GM19351 (cell line): ENCODE data around the gene SOAT2.
"Not testable (repeated sequence)": the region's sequence is repeated elsewhere in the genome, so short reads cannot be mapped to it uniquely, and the experiment has no call there.

Experiments
- ATAC-seq: cut with Tn5 transposase; IDR thresholded peaks from one replicate; pipeline ENCODE4 v1.9.1; 2021; ENCODE audit warnings: mild to moderate bottlenecking, moderate library complexity; ENCODE audit not compliant: unreplicated experiment

The SOAT2 gene

DNA sequence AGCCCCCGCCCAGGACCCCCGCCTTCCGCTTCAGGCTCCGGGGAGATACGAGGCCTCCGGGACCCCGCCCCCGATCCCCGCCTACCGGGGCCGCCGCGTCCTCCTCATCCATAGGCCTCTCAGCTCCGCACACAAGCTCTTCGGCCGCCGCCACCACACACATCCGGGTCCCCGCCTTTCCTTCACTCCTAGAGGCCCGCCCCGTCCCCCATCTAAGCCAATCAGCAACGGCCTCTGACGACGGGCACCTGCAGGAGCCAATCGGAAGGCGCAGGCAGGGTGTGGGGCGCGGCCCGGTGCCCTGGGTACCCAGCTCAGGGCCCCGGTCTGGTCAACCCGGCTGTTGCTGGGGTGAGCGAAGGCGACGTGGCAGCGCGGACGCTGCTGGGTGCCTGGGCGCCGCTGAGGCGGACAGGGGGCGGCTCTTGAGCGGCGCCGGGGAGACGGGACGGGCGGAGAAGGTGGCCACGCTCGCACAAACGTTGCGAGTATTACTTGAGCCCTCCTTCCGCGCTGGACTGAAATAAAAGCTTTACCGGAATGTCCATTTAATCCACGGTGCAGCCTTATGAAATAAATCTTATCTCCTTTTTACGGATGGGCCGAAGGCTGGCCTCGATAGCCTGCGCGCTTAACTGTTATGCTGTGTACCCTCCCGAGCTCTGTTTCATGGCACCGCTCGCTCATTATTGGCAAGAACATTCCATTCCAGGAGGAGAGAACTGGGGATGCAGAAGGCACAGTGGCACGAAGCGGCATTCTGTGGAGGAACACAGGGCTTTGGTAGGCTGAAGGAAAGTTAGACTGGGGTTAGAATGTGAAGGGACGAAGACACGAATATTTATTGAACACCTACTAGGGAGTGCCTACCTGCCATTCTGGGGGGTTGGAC, 23.8 kb upstream of the SOAT2 start, which contains the start of gene SPRYD3:
Gene SPRYD3 (minus strand): TSS at position 165 of the 892 bp plus-strand sequence. CDS start 57 bp downstream, at position 108.
- peak; percentile 98 for ATAC-seq

DNA sequence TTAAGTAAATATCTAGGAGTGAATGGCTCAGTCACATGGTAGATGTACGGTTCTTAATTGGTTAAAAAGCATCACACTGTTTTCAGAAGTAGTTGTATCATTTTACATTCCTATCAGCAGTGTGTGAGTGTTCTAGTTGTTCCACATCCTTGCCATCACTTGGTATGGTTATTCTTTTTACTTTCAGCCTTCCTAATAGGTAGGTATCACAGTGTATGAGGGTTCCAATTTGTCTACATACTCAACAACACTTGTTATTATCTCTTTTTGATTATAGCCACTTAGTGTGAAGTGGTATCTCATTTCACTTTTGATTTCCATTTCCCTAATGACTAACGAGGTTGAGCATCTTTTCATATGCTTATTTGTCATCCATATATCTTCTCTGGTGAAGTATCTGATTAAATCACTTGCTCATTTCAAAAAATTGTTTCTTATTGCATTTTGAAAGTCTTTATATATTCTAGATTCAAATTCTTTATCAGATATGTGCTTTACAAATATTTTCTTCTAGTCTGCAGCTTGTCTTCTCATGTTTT, 20.6 kb upstream of the SOAT2 start:
- ATAC-seq = no peak

DNA sequence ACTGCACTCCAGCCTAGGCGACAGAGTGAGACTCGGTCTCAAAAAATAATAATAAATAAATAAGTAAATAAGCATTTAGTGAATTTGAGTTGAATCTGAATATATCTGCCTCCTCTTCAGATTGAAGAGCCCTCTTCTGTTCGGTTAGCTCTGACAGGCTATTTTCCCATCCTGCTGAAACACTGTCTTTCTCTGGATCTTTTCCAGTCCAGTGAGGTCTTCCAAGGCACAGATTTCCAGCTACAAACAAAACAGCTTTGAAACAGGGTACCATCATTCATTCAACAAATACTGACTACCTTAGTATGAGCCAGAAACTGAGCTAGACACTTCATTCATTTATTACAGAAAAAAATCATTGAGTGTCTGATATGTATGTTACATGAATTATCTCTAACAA, 16.9 kb upstream of the SOAT2 start:
- no peak for ATAC-seq

DNA sequence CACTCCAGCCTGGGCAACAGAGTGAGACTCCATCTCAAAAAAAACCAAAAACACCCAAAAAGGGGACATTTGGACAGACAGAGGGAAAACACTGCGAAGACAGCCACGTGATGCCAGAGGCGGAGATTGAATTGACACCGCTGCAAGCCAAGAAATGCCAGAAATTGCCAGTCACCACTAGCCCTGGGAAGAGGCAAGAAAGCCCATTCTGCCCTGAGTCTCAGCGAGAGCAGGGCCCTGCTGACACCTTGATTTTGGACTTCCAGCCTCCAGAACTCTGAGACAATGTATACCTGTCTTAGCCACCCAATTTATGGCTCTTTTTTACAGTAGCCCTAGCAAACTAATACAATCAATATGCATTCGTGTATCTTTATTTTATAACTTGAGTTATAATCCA, 13.2 kb upstream of the SOAT2 start:
- ATAC-seq = no peak

GRCh38 chr12:53090554-53090953, 12.7 kb upstream of the SOAT2 start:
- ATAC-seq = no peak

DNA sequence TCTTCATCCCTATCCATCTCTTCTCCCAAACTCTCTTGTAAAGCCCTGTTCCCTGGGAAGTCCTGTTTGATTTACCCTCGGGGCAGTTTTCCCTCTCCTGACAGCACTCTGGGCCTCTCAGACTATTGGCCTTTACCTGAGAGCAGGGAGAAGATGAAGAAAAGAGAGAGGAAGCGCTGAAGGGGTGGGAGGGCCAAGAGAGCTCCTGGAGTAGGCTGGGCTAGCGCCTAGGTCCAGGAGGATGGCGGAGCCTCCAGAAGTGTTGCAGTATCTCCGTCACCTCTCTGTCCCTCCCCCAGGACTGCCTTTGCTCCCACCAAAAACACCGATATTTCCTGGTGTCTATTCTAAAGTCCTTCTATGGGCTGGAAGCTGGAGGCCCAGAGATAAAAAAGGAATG, 11.5 kb upstream of the SOAT2 start:
- no peak for ATAC-seq

GRCh38 chr12:53093777-53094393, 9.4 kb upstream of the SOAT2 start:
- ATAC-seq = no peak

GRCh38 chr12:53094394-53094787, 8.9 kb upstream of the SOAT2 start:
- ATAC-seq = no peak

DNA sequence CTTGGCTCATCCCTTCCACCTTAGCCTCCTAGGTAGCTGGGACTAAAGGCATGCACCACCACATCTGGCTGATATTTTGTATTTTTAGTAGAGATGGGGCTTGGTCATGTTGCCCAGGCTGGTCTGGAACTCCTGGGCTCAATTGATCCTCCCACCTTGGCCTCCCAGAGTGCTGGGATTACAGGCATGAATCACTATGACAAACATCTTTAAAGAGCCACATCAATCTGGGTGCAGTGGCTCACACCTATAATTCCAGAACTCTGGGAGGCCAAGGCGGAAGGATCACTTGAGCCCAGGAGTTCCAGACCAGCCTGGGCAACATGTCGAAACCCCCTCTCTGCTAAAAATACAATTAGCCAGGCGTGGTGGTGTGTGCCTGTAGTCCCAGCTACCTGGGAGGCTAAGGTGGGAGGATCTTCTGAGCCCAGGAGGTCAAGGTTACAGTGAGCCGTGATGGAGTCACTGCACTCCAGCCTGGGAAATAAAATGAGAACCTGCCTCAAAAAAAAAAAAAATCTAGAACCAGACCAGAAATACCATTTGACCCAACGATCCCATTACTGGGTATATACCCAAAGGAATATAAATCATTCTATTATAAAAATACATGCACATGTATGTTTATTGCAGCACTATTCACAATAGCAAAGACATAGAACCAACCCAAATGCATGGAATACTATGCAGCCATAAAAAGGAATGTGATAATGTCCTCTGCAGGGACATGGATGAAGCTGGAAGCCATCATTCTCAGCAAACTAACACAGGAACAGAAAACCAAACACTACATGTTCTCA, 8.3 kb upstream of the SOAT2 start:
- not testable (repeated sequence) for ATAC-seq

DNA sequence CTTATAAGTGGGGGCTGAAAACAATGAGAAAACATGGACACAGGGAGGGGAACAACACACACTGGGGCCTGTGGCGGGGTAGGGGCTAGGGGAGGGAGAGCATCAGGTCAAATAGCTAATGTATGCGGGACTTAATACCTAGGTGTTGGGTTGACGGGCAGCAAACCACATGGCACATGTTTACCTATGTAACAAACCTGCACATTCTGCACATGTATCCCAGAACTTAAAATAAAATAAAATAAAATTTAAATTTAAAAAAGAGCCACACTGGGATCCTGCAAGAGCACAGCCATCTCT, 7.7 kb upstream of the SOAT2 start:
- ATAC-seq = not testable (repeated sequence)

DNA sequence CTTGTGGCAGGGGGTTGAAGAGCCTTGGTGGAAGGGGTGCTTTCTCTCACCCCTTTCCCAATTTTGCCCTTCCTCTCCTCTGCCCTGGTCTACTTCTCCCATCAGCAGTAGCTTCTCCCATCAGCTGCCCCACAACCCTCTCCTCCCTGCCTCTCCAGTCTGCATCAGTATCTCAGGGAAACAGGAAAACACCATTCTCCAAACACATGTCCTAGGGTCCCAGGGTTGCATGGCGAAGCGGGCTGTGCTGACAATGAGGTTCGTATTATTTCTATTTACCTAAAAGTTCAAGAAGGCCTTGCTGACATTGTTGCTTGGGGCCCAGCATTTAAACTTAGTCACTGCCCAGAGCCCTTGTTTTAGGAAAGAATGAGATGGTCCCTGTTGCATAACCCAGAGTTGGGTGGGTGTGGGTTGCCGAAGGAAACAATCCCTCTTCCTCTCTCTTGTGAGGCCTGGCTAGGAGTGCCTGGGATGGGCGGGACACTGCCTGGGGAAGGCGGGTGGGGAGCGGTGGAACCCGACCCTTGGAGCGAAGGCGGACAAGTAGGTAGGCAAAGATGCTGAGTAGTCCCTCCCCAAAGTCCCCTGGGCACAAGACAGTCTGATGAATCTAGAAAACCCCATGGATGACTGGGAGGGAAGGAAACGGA, 7.1 kb upstream of the SOAT2 start:
- no peak for ATAC-seq

DNA sequence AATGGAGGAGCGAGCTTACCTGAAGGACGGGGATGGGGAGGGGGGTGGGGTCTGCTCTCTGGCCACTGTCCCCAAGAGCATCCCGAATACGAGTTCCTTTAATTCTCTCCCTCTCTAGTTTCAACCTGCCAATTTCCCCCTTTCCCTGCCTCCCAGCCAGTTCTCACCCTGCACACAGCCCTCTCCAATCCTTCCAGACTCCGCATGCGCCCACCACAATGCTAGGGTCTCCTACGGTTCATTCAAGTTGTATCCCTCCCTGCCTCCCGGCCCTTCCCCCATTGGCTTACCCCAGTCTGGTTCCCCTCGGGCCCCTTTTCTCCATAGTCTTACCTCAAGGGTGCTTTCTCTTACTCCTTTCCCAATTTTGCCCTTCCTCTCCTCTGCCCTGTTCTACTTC, 6.5 kb upstream of the SOAT2 start:
- ATAC-seq = no peak

DNA sequence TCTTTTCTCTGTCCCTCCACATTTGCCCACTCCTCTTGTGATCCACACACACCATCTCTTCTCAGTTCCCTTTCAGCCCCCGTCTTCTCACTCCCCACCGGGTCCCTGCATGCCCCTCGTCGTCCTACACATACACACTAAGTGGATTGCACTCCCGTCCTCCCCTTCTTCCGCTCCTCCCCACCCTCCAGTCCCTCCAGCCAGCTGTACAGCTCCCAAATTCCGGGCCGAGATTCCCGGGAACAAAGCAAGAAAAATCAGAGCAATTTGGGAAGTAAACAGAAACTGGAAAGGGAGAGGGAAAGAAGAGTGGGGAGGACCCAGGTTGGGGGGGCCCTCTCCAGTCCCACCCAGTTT, 6.1 kb upstream of the SOAT2 start:
- ATAC-seq = no peak

DNA sequence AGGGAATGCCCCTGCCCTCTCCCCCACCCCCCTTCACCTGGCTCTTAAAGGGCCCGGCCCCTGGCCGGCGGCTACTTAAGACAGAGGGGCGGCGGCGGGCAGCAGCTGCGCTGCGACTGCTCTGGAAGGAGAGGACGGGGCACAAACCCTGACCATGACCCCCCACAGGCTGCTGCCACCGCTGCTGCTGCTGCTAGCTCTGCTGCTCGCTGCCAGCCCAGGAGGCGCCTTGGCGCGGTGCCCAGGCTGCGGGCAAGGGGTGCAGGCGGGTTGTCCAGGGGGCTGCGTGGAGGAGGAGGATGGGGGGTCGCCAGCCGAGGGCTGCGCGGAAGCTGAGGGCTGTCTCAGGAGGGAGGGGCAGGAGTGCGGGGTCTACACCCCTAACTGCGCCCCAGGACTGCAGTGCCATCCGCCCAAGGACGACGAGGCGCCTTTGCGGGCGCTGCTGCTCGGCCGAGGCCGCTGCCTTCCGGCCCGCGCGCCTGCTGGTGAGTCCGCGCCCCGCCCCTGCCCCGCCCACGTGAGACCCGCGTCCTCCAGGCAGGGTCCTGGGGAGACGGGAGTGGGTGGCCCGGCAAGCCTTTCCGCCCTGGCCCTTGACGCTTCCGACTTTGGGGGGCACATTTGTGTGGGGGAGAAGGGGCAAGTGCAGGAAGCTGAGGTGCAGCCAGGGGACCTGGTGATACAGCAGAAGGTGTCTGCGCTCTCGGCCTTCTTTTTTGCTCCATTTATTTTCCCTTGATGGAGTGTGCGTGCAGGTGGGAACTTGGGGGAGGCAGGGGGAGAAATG, 5.5 kb upstream of the SOAT2 start, which contains the start of gene IGFBP6:
Gene IGFBP6 (plus strand): TSS at position 104 of the 790 bp plus-strand sequence. CDS start 51 bp downstream, at position 155.
- ATAC-seq = peak; percentile 56

- ATAC-seq = no peak
These were observed 4.8 kb upstream of the SOAT2 start for GRCh38 chr12:53098354-53098981.

GRCh38 chr12:53099071-53099882, 4.0 kb upstream of the SOAT2 start:
- no peak for ATAC-seq

DNA sequence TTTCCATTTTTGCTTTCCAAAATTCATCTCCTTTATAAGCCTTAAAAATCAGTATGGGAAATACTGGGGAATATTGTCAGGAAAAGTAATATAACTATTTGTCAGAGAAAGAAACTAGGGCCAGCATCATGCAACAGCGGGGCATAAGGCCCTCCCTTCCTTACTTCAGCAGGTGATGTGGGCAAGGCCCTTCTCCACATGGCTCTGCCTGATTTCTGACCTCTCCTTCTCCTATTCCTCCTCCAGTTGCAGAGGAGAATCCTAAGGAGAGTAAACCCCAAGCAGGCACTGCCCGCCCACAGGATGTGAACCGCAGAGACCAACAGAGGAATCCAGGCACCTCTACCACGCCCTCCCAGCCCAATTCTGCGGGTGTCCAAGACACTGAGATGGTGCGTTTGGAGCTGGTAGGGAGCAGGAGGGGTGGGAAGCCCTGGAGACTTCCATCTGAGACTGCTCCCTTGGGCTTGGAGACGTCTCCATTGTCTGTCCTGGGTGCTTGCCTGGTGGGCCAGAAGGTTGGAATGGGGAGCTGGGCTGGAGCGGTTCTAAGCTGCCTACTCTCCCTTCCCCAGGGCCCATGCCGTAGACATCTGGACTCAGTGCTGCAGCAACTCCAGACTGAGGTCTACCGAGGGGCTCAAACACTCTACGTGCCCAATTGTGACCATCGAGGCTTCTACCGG, 2.7 kb upstream of the SOAT2 start:
- no peak for ATAC-seq

DNA sequence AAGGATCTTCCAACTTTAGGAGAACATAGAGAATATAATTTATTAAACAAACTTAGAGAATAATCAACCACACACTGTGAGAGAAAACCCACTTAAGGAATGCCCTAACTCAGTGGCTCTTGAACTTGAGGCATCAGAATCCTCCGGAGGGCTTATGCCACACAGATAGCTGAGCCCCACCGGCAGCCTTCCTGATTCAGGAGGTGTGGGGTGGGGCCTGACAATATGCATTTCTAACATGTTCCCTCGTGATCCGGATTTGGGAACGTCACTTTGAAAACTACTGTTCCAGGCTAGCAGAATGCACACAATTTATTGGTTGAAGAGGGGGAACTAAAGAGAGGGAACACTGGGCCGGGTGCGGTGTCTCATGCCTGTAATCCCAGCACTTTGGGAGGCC, 2.0 kb upstream of the SOAT2 start:
- no peak for ATAC-seq
